ENCODE measurements around the gene ACOX2.

DNA sequence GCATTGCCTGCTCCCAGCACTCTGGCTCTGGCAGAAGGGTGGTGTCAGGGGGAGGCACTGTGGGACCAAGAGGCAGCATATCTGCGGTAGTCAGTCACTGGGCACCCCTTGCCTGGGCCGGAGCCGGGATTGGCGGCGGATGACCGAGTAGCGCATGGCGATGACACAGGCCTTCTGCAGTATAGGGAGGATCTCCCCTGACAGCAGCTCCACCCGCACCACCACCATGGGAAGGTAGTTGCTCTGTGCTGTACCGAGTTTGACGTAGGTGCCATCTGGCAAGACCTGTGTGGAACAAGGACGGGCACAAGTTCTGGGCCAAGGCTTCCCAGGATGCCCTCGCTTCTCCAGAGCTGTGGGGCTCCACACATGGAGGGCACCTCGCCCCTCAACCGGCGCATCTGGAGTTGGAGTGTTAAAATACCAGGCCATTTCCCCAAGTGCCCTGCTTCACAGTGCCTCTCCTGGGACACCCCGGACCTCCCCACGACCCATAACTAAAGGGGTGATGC lies 6.6 kb downstream of the ACOX2 start:
- TF ChIP-seq POLR2A (IDR thresholded peaks at IDR 0.05) (no peak), POLR2AphosphoS5 (IDR thresholded peaks at IDR 0.05) (no peak)
- TF ChIP-seq, protein P1, sequence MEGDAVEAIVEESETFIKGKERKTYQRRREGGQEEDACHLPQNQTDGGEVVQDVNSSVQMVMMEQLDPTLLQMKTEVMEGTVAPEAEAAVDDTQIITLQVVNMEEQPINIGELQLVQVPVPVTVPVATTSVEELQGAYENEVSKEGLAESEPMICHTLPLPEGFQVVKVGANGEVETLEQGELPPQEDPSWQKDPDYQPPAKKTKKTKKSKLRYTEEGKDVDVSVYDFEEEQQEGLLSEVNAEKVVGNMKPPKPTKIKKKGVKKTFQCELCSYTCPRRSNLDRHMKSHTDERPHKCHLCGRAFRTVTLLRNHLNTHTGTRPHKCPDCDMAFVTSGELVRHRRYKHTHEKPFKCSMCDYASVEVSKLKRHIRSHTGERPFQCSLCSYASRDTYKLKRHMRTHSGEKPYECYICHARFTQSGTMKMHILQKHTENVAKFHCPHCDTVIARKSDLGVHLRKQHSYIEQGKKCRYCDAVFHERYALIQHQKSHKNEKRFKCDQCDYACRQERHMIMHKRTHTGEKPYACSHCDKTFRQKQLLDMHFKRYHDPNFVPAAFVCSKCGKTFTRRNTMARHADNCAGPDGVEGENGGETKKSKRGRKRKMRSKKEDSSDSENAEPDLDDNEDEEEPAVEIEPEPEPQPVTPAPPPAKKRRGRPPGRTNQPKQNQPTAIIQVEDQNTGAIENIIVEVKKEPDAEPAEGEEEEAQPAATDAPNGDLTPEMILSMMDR (IDR thresholded peaks at IDR 0.05): no peak

Measured in prostate gland (tissue), 2 donors.